DOHH2 (cell line): ENCODE data around the gene CDCA7.
"Not testable (repeated sequence)": the region's sequence is repeated elsewhere in the genome, so short reads cannot be mapped to it uniquely, and the experiment has no call there.

ENCODE experiments used
- H3F3A ChIP-seq: fragments of 200-600 bp; sonication (generic), shearing (Covaris generic); 2 replicates; pipeline ENCODE4 v1.6.0; 2016; ENCODE audit warnings: antibody characterized with exemption, mild to moderate bottlenecking; ENCODE audit not compliant: control insufficient read depth, insufficient read depth
- H3K27ac ChIP-seq: fragments of 200-600 bp; sonication (generic); 2 replicates; pipeline ENCODE4 v1.5.1; 2014; ENCODE audit warnings: low read depth, mild to moderate bottlenecking, low read length, moderate library complexity
- H3K27me3 ChIP-seq: fragments of 200-600 bp; sonication (generic); 2 replicates; pipeline ENCODE4 v1.6.1; 2014; ENCODE audit warnings: mild to moderate bottlenecking, low read length, mixed read lengths; ENCODE audit not compliant: control insufficient read depth
- H3K36me3 ChIP-seq: fragments of 200-600 bp; sonication (generic); 2 replicates; pipeline ENCODE4 v1.6.1; 2014; ENCODE audit warnings: mild to moderate bottlenecking, low read length, moderate library complexity, mixed read lengths; ENCODE audit not compliant: control insufficient read depth
- H3K4me1 ChIP-seq: fragments of 200-600 bp; sonication (generic); 2 replicates; pipeline ENCODE4 v1.6.1; 2014; ENCODE audit warnings: mild to moderate bottlenecking, low read length, mixed read lengths; ENCODE audit not compliant: control insufficient read depth
- H3K4me2 ChIP-seq: fragments of 200-600 bp; sonication (generic); 2 replicates; pipeline ENCODE4 v1.6.0; 2014; ENCODE audit warnings: mild to moderate bottlenecking, low read length, moderate library complexity
- H3K4me3 ChIP-seq: fragments of 200-600 bp; sonication (generic); 2 replicates; pipeline ENCODE4 v1.5.1; 2014; ENCODE audit warnings: mild to moderate bottlenecking, low read length, mixed read lengths
- H3K79me2 ChIP-seq: fragments of 200-600 bp; sonication (generic); 2 replicates; pipeline ENCODE4 v1.6.1; 2014; ENCODE audit warnings: mild to moderate bottlenecking, low read length, mixed read lengths; ENCODE audit not compliant: control insufficient read depth
- H3K9me2 ChIP-seq: fragments of 200-600 bp; sonication (generic); replicated peaks from 2 replicates; pipeline ENCODE4 v1.6.1; 2014; ENCODE audit warnings: mild to moderate bottlenecking, low read length, mixed read lengths; ENCODE audit not compliant: control insufficient read depth
- H3K9me3 ChIP-seq: fragments of 200-600 bp; sonication (generic); 2 replicates; pipeline ENCODE4 v1.6.1; 2014; ENCODE audit warnings: antibody characterized with exemption, low read length, mixed read lengths; ENCODE audit not compliant: control insufficient read depth, insufficient read depth
- H4K20me1 ChIP-seq: fragments of 200-600 bp; sonication (generic); 2 replicates; pipeline ENCODE4 v1.6.0; 2014; ENCODE audit warnings: low read depth, mild to moderate bottlenecking, antibody characterized with exemption, low read length, moderate library complexity; ENCODE audit not compliant: control insufficient read depth, insufficient read depth
- CTCF ChIP-seq: fragments of 200-600 bp; sonication (generic); IDR thresholded peaks from one replicate; pipeline ENCODE4 v1.5.1; 2014; ENCODE audit warnings: antibody characterized with exemption, mild to moderate bottlenecking, low read depth, low read length; ENCODE audit not compliant: poor library complexity, severe bottlenecking
- EZH2phosphoT487 ChIP-seq: fragments of 200-600 bp; sonication (generic); IDR thresholded peaks from 2 replicates; pipeline ENCODE4 v1.6.1; 2017; ENCODE audit warnings: borderline replicate concordance, mild to moderate bottlenecking, antibody characterized with exemption, low read length, moderate library complexity, mixed read lengths

CDCA7 gene

GRCh38 chr2:173354582-173355131, at the start of gene CDCA7:
Gene CDCA7 (plus strand): TSS chr2:173354872. CDS start chr2:173354964, 92 bp downstream.
- peaks cover 31% of the 10 kb centered on the region for H3F3A ChIP-seq
- H3K4me3 ChIP-seq, result peak within 1 kb of the TSS; percentile 93
- H3K27ac ChIP-seq, result peak within 1 kb of the TSS; percentile 93
- peaks cover 75% of the 10 kb centered on the region for H3K79me2 ChIP-seq
- H4K20me1 ChIP-seq, result peaks cover 18% of the 10 kb centered on the region
- H3K9me2 ChIP-seq, result no peaks in the 10 kb centered on the region
- H3K36me3 ChIP-seq, result peaks cover 48% of the 10 kb centered on the region
- peaks cover 79% of the 10 kb centered on the region for H3K4me1 ChIP-seq
- no peaks in the 10 kb centered on the region for H3K27me3 ChIP-seq
- peak within 1 kb of the TSS; percentile 86 for H3K4me2 ChIP-seq
- no peaks in the 10 kb centered on the region for H3K9me3 ChIP-seq
- TF ChIP-seq CTCF (no peak), EZH2phosphoT487 (no peak)

- peak overlapping the region; percentile 70 for H3K4me3 ChIP-seq
- H3K27me3 ChIP-seq, result no peaks in the 10 kb centered on the region
- peak overlapping the region; percentile 96 for H3K27ac ChIP-seq
- TF ChIP-seq EZH2phosphoT487 (no peak), CTCF (no peak)
- peaks cover 72% of the 10 kb centered on the region for H3K4me1 ChIP-seq
- H3F3A ChIP-seq, result peaks cover 37% of the 10 kb centered on the region
- no peaks in the 10 kb centered on the region for H3K79me2 ChIP-seq
- H3K4me2 ChIP-seq, result peak overlapping the region; percentile 87
- H3K9me3 ChIP-seq, result peaks cover 2% of the 10 kb centered on the region; the same call in 1 of the 2 replicates
- H4K20me1 ChIP-seq, result no peaks in the 10 kb centered on the region
- H3K36me3 ChIP-seq, result peaks cover 6% of the 10 kb centered on the region; the same call in 1 of the 2 replicates
- no peaks in the 10 kb centered on the region for H3K9me2 ChIP-seq
These were observed 49.4 kb upstream of the CDCA7 start for GRCh38 chr2:173305303-173305702.

DNA sequence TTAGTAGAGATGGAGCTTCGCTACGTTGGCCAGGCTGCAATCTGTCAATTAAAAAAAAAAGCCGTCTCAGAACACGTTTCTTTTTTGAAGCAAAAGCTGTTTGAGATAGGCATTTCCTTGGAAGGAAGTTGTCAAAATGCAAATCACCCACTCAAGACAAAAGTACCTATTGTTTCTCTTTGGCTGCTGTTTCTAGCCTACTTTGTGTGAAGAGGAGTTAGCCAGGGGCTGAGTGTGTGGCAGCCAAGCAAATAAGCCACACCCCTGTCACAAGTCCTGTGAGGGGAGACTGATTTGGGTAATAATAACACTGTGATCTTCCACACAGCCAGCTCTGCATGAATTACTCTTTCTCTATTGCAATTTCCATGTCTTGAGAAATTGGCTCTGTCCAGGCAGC, 47.4 kb upstream of the CDCA7 start:
- peaks cover 6% of the 10 kb centered on the region; the same call in 1 of the 2 replicates for H3K36me3 ChIP-seq
- no peaks in the 10 kb centered on the region for H4K20me1 ChIP-seq
- H3F3A ChIP-seq, result peaks cover 37% of the 10 kb centered on the region
- H3K9me2 ChIP-seq, result no peaks in the 10 kb centered on the region
- no peaks in the 10 kb centered on the region for H3K9me3 ChIP-seq
- no peaks in the 10 kb centered on the region for H3K27me3 ChIP-seq
- peak overlapping the region; percentile 96 for H3K27ac ChIP-seq
- H3K79me2 ChIP-seq, result no peaks in the 10 kb centered on the region
- peak overlapping the region; percentile 87 for H3K4me2 ChIP-seq
- TF ChIP-seq CTCF, result no peak
- no peak for TF ChIP-seq EZH2phosphoT487
- H3K4me1 ChIP-seq, result peaks cover 67% of the 10 kb centered on the region
- peak overlapping the region; percentile 70 for H3K4me3 ChIP-seq

- not testable (repeated sequence) for H3K4me3 ChIP-seq, H3K27ac ChIP-seq, H3K36me3 ChIP-seq, H3K4me2 ChIP-seq, H3K27me3 ChIP-seq, H3K9me3 ChIP-seq, H4K20me1 ChIP-seq, H3K79me2 ChIP-seq, H3K9me2 ChIP-seq
- peaks cover 60% of the 10 kb centered on the region for H3K4me1 ChIP-seq
- peaks cover 30% of the 10 kb centered on the region for H3F3A ChIP-seq
These were observed 45.3 kb upstream of the CDCA7 start for GRCh38 chr2:173309370-173309769.
